GM20431 (cell line): Measurements from ENCODE around the gene LARP4B.

Source experiments
- in situ Hi-C: fragments of 300-500 bp; cut with MseI, MboI; formaldehyde crosslinking; loops from one replicate; pipeline ENCODE4 v1.15.0; 2020; ENCODE audit warnings: low sequenced_read_pairs; ENCODE audit not compliant: unreplicated experiment

LARP4B gene

GRCh38 chr10:931326-932318, at the start of gene LARP4B:
Gene LARP4B, minus strand, starts transcription at chr10:931705. Its CDS starts 45,984 bp downstream, at chr10:885721.
- in situ Hi-C loops, result no loop called here

- in situ Hi-C loops, result no loop called here
These were observed 49.1 kb upstream of the LARP4B start for GRCh38 chr10:980468-981093.

GRCh38 chr10:978826-979421, 47.4 kb upstream of the LARP4B start:
- in situ Hi-C loops, result no loop called here

GRCh38 chr10:976316-976715, 44.8 kb upstream of the LARP4B start:
- in situ Hi-C loops, result no loop called here

- in situ Hi-C loops, result no loop called here
These were observed 43.2 kb upstream of the LARP4B start for GRCh38 chr10:974785-975074.

- in situ Hi-C loops, result no loop called here
These were observed 42.7 kb upstream of the LARP4B start for GRCh38 chr10:974038-974784.

- in situ Hi-C loops, result no loop called here
These were observed 41.3 kb upstream of the LARP4B start for GRCh38 chr10:972763-973162.

GRCh38 chr10:971613-972012, 40.1 kb upstream of the LARP4B start:
- in situ Hi-C loops, result no loop called here

- in situ Hi-C loops, result no loop called here
These were observed 39.6 kb upstream of the LARP4B start for GRCh38 chr10:971150-971542.

- in situ Hi-C loops, result no loop called here
These were observed 39.0 kb upstream of the LARP4B start for GRCh38 chr10:970311-971149.

GRCh38 chr10:969473-970150, 38.1 kb upstream of the LARP4B start:
- in situ Hi-C loops, result no loop called here

- in situ Hi-C loops, result no loop called here
These were observed 37.2 kb upstream of the LARP4B start for GRCh38 chr10:968546-969199.

- in situ Hi-C loops, result no loop called here
These were observed 35.1 kb upstream of the LARP4B start for GRCh38 chr10:966466-967235.

GRCh38 chr10:964988-965417, 33.5 kb upstream of the LARP4B start:
- in situ Hi-C loops, result no loop called here

- in situ Hi-C loops, result no loop called here
These were observed 32.9 kb upstream of the LARP4B start for GRCh38 chr10:964321-964987.

GRCh38 chr10:963655-964054, 32.1 kb upstream of the LARP4B start:
- in situ Hi-C loops, result no loop called here

- in situ Hi-C loops, result no loop called here
These were observed 31.7 kb upstream of the LARP4B start for GRCh38 chr10:963186-963585.
